ENCODE measurements around the gene POU4F1.
A peak's percentile ranks its signal among the peaks of the same experiment; 100 is the strongest.
"Not testable (repeated sequence)": the region's sequence is repeated elsewhere in the genome, so short reads cannot be mapped to it uniquely, and the experiment has no call there.

POU4F1 gene, protein sequence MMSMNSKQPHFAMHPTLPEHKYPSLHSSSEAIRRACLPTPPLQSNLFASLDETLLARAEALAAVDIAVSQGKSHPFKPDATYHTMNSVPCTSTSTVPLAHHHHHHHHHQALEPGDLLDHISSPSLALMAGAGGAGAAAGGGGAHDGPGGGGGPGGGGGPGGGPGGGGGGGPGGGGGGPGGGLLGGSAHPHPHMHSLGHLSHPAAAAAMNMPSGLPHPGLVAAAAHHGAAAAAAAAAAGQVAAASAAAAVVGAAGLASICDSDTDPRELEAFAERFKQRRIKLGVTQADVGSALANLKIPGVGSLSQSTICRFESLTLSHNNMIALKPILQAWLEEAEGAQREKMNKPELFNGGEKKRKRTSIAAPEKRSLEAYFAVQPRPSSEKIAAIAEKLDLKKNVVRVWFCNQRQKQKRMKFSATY

DNA sequence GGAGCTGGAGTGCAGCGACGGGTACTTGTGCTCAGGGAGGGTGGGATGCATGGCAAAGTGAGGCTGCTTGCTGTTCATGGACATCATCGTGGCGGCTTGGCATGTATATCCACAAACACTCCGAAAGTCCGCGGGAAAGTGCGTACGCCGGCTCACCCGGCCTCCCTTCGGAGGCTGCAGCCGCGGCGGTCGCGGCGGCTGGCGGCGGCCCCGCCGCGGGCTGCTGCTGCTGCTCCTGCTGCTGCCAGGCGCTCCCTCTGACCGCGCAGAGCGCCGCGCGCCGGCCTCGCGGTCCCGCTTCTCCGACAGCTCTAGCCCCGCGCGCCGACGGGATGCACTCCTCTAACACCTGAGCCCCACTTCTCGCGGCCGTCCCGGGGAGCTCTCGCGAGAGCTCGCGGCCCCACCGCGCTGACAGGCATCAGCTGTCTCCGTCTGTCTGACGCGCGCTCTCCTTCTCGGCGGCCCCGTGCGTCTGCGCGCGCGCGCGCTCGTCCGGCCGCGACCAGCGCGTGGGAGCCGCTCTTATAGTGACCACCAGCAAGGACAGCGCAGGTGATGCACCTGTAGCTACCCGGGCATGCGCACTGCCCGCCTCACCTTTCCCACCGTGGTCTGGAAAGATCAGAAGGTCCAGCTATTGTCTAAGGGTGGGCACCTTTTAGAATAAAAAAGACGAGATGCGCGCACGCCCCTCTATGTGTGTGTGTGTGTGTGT is at the start of gene POU4F1:
TSS of gene POU4F1 (minus strand) at position 313 of the 718 bp plus-strand sequence. CDS start at position 87, 226 bp downstream.
- peak; percentile 49 for DNase-seq

- DNase-seq: no peak
Observed at GRCh38 chr13:78652651-78653050, 49.3 kb upstream of the POU4F1 start.

DNA sequence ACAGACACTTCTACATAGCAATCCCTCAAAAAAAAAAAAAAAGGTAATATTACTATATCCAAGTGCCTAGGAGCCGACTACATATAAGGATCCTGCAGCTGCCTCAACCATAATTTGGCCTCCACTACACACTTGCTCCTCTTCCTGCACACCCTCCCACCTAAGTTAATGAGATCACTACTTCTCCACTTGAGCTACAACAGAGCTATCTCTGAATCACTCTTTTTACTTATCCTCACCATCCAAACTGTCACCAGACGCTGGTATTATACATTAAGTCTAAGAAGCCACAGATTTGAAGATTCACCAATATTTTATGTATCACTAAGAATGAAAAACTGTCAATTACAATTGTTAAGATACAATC is 47.3 kb upstream of the POU4F1 start:
- no peak for DNase-seq

DNA sequence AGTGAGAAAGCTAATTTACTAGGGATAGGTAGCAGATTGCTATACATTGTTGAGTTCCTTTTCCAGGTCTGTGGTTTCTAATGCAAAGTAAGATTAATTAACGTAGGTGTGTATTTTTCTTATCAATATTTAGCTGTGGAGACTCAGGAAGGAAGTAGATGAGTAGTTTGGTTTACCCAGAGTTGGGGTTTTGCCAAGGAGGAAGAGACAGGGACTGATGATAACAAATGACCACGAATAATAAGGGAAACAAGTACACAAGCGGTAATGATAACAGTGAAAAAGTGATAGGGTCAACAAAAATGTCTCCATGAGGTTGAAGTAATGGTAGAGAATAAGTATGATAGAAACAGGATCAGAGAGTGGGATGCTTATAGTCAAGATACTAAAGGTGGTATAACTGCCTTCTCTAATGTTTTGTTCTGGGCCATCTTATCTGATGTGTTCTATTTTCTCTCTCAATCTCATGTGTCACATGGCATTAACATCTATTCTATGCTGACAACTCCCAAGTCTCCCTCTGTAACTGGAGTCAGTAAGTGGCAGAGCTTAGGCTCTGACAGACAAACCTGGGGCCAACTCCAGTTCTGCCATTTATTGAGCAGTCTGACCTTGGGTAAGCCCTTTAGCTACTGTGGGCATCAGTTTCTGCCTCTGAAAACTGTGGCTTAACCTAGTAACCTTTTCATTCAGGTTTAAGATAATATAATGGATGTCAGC is 46.8 kb upstream of the POU4F1 start:
- no peak for DNase-seq

DNA sequence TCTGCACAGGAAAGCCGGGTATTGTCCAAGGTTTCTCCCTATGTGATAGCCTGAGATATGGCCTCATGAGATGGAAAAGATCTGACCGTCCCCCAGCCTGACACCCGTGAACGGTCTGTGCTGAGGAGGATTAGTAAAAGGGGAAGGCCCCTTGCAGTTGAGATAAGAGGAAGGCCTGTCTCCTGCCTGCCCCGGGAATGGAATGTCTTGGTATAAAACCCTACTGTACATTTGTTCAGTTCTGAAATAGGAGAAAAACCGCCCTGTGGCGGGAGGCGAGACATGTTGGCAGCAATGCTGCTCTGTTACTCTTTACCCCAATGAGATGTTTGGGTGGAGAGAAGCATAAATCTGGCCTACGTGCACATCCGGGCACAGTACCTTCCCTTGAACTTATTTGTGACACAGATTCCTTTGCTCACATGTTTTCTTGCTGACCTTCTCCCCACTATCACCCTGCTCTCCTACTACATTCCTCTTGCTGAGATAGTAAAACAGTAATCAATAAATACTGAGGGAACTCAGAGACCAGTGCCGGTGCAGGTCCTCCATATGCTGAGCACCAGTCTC is 43.8 kb upstream of the POU4F1 start:
- DNase-seq: not testable (repeated sequence)

- DNase-seq: no peak
Observed at GRCh38 chr13:78638216-78638615, 34.9 kb upstream of the POU4F1 start.

DNA sequence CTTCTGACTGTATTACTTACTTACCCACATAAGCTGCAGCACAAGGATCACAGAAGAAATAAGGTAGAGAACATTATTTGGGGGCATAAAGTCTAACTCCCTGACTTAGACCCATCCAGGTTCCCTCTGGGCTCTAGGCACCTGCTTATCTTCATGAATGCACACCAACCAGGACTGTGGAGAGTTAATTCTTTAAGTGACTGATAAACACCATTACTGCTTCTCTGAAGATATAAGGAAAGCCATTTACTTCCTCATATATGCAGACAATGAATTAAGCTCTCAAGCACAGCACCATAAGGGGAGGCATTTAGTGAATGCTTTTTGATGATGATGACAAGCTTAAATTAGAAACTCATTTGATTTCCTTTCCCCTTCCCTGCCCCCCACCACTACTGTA is 33.1 kb upstream of the POU4F1 start:
- no peak for DNase-seq

DNA sequence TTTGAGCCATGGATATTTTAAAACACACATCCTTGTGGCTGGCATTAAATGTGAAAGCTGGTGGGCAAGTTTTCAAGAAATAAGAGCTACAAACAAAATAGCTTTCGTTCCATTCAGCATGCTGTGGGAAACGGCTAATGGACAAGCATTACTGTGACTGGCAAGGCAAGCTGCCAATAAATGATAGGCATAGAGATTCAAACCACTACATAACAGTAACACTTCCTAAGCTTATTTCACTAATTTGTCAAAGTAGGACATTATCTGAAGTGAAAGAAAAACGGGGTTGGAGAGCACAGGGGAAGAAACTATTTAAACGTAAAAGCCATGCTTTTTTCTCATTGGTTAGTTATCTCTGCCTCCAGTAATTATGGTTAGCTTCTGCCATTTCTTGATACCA is 29.6 kb upstream of the POU4F1 start:
- DNase-seq: no peak

DNA sequence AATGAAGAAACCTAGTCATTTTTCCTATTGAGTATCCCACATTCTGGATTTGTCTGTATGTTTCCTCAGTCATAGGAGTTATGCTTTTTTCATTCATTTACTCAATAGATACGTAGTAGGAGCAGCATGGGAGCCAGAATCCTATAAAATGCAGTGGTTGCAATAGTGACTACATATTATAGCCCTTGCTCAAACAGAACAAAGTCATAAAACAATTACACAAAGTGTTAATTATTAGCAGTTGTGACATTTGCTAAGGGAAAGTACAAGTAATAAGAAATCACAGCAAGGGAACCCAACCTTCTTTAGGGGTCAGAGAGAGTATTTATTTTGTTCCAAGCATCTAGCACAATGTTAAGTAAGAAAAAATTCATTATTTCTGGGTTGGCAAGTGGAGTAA is 27.7 kb upstream of the POU4F1 start:
- DNase-seq: no peak

DNA sequence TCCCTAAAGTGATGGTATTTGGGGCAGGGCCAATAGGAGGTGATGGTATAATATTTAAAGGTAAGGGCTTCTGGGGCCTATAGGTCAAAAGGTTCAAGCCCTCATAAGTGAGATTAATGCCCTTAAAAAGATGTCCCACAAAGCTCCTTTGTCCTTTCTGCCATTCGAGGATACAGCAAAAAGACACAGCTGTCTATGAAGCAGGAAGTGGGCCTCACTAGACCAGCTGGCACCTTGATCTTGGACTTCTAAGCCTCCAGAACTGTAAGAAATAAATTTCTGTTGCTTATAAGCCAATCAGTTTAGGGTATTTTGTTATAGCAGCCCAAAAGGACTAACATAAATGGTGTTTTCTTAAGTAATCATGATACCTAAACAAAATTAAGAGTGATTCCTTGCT is 27.2 kb upstream of the POU4F1 start:
- DNase-seq: no peak

DNA sequence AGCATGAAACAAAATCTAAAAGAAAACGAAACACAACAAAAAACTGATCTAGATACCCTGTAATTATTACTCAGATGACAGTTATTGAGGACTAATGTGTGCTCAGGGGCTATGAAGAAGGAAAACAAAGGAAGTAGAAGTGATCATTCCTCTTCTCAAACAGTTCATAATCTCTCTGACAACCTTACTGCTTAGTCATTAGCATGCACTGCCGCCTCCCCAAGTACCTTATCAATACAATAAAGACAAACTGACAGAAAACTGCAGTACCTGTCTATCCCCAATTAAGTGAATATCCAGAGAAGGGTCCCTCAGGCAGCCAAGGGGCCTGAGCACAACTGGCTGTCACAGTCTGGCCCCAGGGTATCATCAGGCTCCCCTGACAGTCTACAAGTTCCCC is 22.0 kb upstream of the POU4F1 start:
- DNase-seq: no peak

GRCh38 chr13:78623132-78623531 is 19.8 kb upstream of the POU4F1 start:
- no peak for DNase-seq

GRCh38 chr13:78620936-78621470 is 17.7 kb upstream of the POU4F1 start:
- no peak for DNase-seq

GRCh38 chr13:78618411-78618810 is 15.1 kb upstream of the POU4F1 start:
- no peak for DNase-seq

DNA sequence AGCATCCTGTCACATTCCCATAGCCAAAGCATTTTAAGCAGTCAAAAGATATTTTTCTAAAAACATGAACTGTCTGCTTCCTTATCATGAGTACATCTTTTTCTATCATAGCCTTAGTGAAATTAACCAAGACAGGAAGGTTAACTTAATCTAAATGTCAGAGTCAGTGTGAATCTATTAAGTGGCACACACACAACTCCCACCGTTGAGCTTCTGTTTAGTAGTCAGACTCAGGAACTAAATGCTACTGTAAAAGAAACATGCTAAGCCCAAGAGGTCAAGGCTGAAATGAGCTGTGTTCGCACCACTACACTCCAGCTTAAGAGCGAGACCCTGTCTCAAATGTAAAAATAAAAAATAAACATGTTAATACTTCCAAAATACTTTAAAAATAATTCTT is 7.7 kb upstream of the POU4F1 start:
- DNase-seq: no peak

DNA sequence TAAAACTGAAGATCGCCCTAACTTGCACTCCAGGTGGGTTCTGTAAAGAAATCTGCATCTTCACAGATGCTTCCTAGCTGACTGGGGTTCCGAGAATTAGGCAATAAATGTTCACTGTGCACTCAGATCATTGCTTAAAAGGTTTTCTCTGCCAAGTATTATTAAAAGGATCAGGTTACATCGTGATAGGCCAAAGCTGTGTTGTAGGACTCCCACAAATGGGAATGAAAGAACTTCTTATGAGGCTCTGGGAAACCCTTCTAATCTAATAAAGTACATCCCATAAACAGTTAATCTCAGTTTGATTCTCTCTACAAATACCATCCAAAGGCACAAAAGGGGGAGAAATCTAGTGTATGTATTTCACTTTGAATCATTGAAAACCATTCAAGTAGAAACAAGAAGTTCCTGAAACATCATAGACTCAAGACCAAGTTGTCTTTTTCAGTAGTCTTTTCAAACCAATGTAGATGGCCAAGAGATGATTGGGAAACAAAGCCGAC is 7.1 kb upstream of the POU4F1 start:
- no peak for DNase-seq

DNA sequence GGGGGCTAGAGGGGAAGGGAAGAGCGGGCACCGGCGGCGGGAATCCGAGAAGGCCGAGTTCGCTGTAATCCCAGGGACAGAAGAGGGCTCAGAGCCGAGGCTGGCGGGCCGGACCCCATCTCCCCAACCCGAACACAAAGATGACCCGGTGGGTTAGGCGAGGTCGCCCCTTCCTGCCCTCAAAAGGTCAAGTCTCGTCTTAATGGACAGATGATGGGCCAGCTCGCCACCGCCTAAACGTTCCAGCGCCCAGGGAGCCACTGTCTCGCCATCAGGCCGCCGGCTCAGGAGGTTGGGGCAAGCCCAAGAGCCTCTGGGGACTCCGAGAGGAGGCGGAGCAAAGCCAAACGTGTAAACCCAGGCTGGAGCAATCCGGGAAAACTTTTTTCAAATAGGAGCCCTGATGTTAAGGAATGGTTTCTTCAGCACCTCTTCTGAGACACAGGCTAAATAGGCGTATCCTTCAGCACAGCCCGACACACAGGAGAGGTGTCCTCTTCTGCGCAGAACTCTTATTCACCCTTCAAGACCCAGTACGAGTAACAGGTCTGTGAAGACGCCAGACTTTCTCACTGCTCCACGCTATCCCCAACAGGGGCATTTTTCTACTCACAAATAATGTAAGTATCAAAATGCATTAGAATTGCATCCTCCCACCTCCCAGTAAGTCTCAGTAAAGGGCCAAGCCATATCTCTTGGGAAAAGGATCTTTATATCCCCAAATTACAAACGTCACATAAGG is 6.3 kb upstream of the POU4F1 start:
- DNase-seq: no peak

GRCh38 chr13:78608688-78609463 is 5.5 kb upstream of the POU4F1 start:
- DNase-seq: no peak

DNA sequence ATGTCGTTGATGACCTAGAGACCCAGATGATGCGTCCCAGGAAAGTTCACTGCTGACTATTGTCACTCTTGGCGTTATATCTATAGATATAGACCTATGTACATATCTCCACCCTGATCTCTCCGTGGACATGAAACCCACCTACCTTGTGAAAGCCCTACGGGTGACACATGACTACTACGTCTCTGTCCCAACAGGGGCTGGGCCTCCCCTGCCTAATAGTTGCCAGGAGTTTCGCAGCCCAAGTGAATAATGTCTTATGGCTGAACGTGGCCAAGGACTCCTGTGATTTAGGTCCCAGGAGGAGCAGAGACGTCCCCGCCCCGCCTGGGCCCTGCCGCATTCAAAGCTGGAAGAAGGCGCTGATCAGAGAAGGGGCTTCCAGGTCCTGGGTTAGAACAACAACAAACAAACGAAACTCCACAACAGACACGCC is 4.9 kb upstream of the POU4F1 start:
- DNase-seq: no peak

GRCh38 chr13:78607409-78608251 is 4.3 kb upstream of the POU4F1 start:
- no peak for DNase-seq

Data from CD4-positive, alpha-beta T cell treated with Interleukin-17A for 4 hours (primary cell).